Type B pancreatic cell (in vitro differentiated cells): ENCODE data around the gene ZNF689. TPM values are rescaled to one million over a fixed set of nuclear protein-coding genes. Genes with fewer than 3 reads are reported as not detected.

Experiments used
- DNase-seq: peaks from one replicate; pipeline ENCODE4 v3.0.0; 2021; ENCODE audit warnings: mixed read lengths; ENCODE audit not compliant: unreplicated experiment; ENCODE audit errors: extremely low spot score
- H3K27ac Mint-ChIP-seq: 2 replicates; pipeline ENCODE4 v1.8.0; 2021; ENCODE audit warnings: mild to moderate bottlenecking, mixed read lengths
- H3K27me3 Mint-ChIP-seq: 2 replicates; pipeline ENCODE4 v1.8.0; 2021; ENCODE audit warnings: mixed read lengths
- H3K36me3 Mint-ChIP-seq: 2 replicates; pipeline ENCODE4 v1.8.0; 2021; ENCODE audit warnings: mixed read lengths
- H3K4me1 Mint-ChIP-seq: one replicate; pipeline ENCODE4 v1.8.0; 2021; ENCODE audit warnings: mixed read lengths; ENCODE audit not compliant: unreplicated experiment
- H3K4me3 Mint-ChIP-seq: 2 replicates; pipeline ENCODE4 v1.8.0; 2021; ENCODE audit warnings: mild to moderate bottlenecking, mixed read lengths
- H3K9me3 Mint-ChIP-seq: 2 replicates; pipeline ENCODE4 v1.8.0; 2021; ENCODE audit warnings: mixed read lengths
- total RNA-seq: library from RNA; stranded (reverse); gene quantifications from 2 replicates; pipeline ENCODE4 v1.2.1, GENCODE V29; 2021; ENCODE audit warnings: low replicate concordance
- TF ChIP-seq, protein P1 (sequence below): fragments of 200-600 bp; sonication (generic); conservative IDR thresholded peaks from 2 replicates; pipeline ENCODE4 v1.5.0; 2021; ENCODE audit warnings: antibody characterized with exemption, mild to moderate bottlenecking

The ZNF689 gene
- total RNA-seq, 1 donor from 2014 or later: 14.9 TPM

- Mint-ChIP-seq H3K36me3 (peaks cover 2% of the 10 kb centered on the region), H3K4me3 (peak overlapping the region; percentile 99), H3K4me1 (peaks cover 11% of the 10 kb centered on the region), H3K27me3 (no peaks in the 10 kb centered on the region), H3K27ac (peak overlapping the region; percentile 91), H3K9me3 (no peaks in the 10 kb centered on the region)
- DNase-seq: no peak
- TF ChIP-seq, protein P1, sequence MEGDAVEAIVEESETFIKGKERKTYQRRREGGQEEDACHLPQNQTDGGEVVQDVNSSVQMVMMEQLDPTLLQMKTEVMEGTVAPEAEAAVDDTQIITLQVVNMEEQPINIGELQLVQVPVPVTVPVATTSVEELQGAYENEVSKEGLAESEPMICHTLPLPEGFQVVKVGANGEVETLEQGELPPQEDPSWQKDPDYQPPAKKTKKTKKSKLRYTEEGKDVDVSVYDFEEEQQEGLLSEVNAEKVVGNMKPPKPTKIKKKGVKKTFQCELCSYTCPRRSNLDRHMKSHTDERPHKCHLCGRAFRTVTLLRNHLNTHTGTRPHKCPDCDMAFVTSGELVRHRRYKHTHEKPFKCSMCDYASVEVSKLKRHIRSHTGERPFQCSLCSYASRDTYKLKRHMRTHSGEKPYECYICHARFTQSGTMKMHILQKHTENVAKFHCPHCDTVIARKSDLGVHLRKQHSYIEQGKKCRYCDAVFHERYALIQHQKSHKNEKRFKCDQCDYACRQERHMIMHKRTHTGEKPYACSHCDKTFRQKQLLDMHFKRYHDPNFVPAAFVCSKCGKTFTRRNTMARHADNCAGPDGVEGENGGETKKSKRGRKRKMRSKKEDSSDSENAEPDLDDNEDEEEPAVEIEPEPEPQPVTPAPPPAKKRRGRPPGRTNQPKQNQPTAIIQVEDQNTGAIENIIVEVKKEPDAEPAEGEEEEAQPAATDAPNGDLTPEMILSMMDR: peak; percentile 75
Observed at GRCh38 chr16:30651124-30652004, 41.2 kb upstream of the ZNF689 start.

DNA sequence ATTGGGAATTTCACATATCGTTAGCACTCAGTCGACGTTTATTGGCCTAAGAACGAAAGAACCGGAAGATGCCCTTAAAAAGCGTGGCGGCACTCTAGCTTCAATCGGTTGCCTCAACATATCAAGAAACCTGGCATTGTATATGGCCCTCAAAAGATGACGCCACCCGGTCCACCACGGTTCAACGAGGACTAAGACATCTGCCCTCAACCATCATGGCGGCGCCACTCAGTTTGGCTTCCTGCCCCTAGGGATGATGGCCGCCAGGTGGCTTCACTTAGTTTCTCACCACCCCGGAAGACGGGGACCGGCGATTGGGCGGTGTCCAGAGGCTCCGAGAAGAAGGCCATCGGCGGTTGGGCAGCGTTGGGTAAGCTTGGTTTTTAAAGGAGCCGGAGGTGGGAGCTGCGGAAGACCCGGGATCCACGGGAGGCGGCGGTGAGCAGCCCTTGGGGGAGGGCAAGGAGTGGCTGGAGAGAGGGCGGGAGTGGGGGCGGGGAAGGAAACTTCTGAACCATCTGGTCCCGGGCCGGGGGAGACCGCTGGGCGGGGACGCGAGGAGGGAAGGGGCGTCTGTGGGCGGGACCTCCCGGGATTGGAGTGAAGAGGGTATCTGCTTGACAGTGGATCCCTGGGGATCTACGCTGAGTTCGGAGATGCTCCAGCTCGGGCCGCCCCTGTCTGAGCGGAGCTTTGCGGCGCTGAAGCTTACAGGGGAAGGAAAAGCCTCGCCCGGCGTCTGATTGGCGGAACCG is 40.4 kb upstream of the ZNF689 start, which contains the start of gene PRR14:
PRR14 (plus strand) TSS at position 592 of the 755 bp plus-strand sequence. CDS start 686 bp downstream, outside the sequence.
- TF ChIP-seq, protein P1: peak; percentile 38
- Mint-ChIP-seq H3K27me3 (no peaks in the 10 kb centered on the region), H3K4me3 (peak within 1 kb of the TSS; percentile 99), H3K27ac (peak within 1 kb of the TSS; percentile 91), H3K36me3 (no peaks in the 10 kb centered on the region), H3K9me3 (no peaks in the 10 kb centered on the region), H3K4me1 (peaks cover 11% of the 10 kb centered on the region)
- peak; percentile 98 for DNase-seq

DNA sequence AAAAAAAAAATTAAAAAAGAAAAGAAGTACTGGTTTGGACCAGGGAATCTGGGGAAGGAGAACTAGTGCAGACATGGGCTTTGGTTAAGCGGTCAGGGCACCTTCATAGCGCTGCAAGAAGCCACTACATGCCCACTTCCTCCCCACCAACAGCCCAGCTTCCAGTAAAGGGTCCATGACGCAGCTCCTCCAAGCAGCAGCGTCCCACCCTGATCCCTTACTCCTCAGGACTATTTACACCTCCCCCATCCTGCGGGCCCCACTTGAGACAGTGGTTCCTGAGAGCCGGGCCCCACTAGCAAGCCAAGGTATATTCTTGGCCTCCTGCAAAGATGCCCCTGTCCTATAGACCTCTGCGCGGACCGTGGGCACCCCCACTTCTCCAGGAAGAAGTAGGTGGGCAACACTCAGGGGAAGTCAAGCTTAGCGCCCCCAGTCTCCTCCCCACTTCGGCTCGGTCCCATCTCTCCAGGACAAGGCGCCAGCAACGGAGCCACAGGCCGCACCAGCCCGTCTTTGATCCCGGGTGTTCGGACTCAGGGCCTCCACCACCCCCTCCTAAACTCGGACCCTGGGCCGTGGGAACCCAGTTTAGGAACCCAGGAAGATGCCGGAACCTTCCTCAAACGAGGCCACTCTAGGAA is 39.7 kb upstream of the ZNF689 start:
- Mint-ChIP-seq H3K36me3 (no peaks in the 10 kb centered on the region), H3K27me3 (no peaks in the 10 kb centered on the region), H3K9me3 (no peaks in the 10 kb centered on the region), H3K4me3 (peak overlapping the region; percentile 99), H3K27ac (peak overlapping the region; percentile 91), H3K4me1 (peaks cover 11% of the 10 kb centered on the region)
- TF ChIP-seq, protein P1: no peak
- DNase-seq: no peak

DNA sequence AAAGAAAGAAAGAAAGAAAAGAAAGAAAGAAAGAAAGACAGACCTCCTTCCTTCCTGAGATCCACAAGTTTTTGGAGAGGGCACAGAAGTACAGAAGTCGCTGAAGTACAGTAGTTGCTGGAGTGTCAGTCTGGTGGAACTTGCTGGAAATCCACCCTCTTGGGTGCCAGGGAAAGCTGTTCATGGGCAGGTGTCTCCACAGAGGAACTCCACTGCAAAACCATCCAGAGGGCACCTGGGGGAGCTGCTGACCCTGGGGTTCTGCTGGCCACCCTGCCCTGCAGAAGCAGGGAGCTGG is 37.0 kb upstream of the ZNF689 start:
- TF ChIP-seq, protein P1: no peak
- H3K9me3 Mint-ChIP-seq: no peaks in the 10 kb centered on the region
- no peak overlapping the region for H3K27ac Mint-ChIP-seq
- H3K4me1 Mint-ChIP-seq: peaks cover 7% of the 10 kb centered on the region
- no peak for DNase-seq
- H3K36me3 Mint-ChIP-seq: no peaks in the 10 kb centered on the region
- no peaks in the 10 kb centered on the region for H3K27me3 Mint-ChIP-seq
- no peak overlapping the region for H3K4me3 Mint-ChIP-seq

DNA sequence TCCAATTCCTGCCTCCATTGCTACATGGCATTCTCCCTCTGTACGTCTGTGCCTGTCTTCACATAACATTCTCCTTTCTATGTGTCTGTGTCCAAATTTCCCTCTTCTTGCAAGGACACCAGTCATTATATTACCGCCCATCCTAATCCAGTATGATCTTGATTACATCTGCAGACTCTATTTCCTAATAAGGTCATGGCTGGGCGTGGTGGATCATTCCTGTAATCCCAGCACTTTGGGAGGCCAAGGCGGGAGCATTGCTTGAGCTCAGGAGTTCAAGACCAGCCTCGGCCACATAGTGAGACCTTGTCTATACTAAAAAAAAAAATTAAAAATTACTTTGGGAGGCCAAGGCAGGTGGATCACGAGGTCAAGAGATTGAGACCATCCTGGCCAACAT is 35.5 kb upstream of the ZNF689 start:
- no peak overlapping the region for H3K27ac Mint-ChIP-seq
- no peaks in the 10 kb centered on the region for H3K27me3 Mint-ChIP-seq
- no peak overlapping the region for H3K4me3 Mint-ChIP-seq
- TF ChIP-seq, protein P1: no peak
- no peaks in the 10 kb centered on the region for H3K9me3 Mint-ChIP-seq
- H3K4me1 Mint-ChIP-seq: no peaks in the 10 kb centered on the region
- DNase-seq: no peak
- no peaks in the 10 kb centered on the region for H3K36me3 Mint-ChIP-seq
